ENCODE results near the gene SWAP70. TPM values are rescaled to one million over a fixed set of nuclear protein-coding genes. Genes with fewer than 3 reads are reported as not detected.

The SWAP70 gene
- total RNA-seq, 1 donor from 2014 or later, result 50.1 TPM

- H3K27ac ChIP-seq, result peak overlapping the region; percentile 53
- DNase-seq, result no peak
- peak; percentile 79 to 81 for ATAC-seq
Measured at GRCh38 chr11:9639985-9640384, 23.9 kb upstream of the SWAP70 start.

GRCh38 chr11:9642894-9643293, 21.0 kb upstream of the SWAP70 start:
- H3K4me1 ChIP-seq, result peaks cover 15% of the 10 kb centered on the region
- ATAC-seq (peak in 1 of 2 donors; percentile 13), DNase-seq (no peak)
- no peak overlapping the region for H3K4me3 ChIP-seq
- no peaks in the 10 kb centered on the region for H3K27me3 ChIP-seq (ENCODE audit: low read depth)
- no peak overlapping the region for H3K27ac ChIP-seq
- no peaks in the 10 kb centered on the region for H3K9me3 ChIP-seq
- H3K36me3 ChIP-seq, result no peaks in the 10 kb centered on the region
- TF ChIP-seq CTCF (IDR thresholded peaks at IDR 0.05), result no peak
- intact Hi-C loops (cut with DNase I), result no loop called here

More at GRCh38 chr11:9639985-9640384, 23.9 kb upstream of the SWAP70 start:
- peaks cover 15% of the 10 kb centered on the region for H3K4me1 ChIP-seq
- TF ChIP-seq CTCF (IDR thresholded peaks at IDR 0.05), result no peak
- H3K27me3 ChIP-seq (ENCODE audit: low read depth), result no peaks in the 10 kb centered on the region
- H3K36me3 ChIP-seq, result no peaks in the 10 kb centered on the region
- intact Hi-C loops (cut with DNase I), result no loop called here
- no peaks in the 10 kb centered on the region for H3K9me3 ChIP-seq
- H3K4me3 ChIP-seq, result no peak overlapping the region

- H3K9me3 ChIP-seq, result no peaks in the 10 kb centered on the region
- H3K4me1 ChIP-seq, result peaks cover 15% of the 10 kb centered on the region
- DNase-seq (no peak), ATAC-seq (no peak)
- no peak overlapping the region for H3K27ac ChIP-seq
- TF ChIP-seq CTCF (IDR thresholded peaks at IDR 0.05), result no peak
- intact Hi-C loops (cut with DNase I), result no loop called here
- no peak overlapping the region for H3K4me3 ChIP-seq
- no peaks in the 10 kb centered on the region for H3K36me3 ChIP-seq
- no peaks in the 10 kb centered on the region for H3K27me3 ChIP-seq (ENCODE audit: low read depth)
Measured at GRCh38 chr11:9643751-9644150, 20.1 kb upstream of the SWAP70 start.

- TF ChIP-seq CTCF (IDR thresholded peaks at IDR 0.05), result no peak
- intact Hi-C loops (cut with DNase I), result no loop called here
- Histone ChIP-seq H3K27me3 (ENCODE audit: low read depth) (no peaks in the 10 kb centered on the region), H3K4me3 (no peak overlapping the region), H3K9me3 (no peaks in the 10 kb centered on the region), H3K36me3 (no peaks in the 10 kb centered on the region), H3K27ac (no peak overlapping the region), H3K4me1 (peaks cover 6% of the 10 kb centered on the region)
- DNase-seq, result no peak
- no peak for ATAC-seq
Measured at GRCh38 chr11:9645881-9646280, 18.0 kb upstream of the SWAP70 start.

- H3K27ac ChIP-seq, result no peak overlapping the region
Measured at GRCh38 chr11:9646324-9646723, 17.6 kb upstream of the SWAP70 start.

More at GRCh38 chr11:9646324-9646723, 17.6 kb upstream of the SWAP70 start:
- no peak for TF ChIP-seq CTCF (IDR thresholded peaks at IDR 0.05)
- peaks cover 6% of the 10 kb centered on the region for H3K4me1 ChIP-seq
- no peaks in the 10 kb centered on the region for H3K27me3 ChIP-seq (ENCODE audit: low read depth)
- ATAC-seq (no peak), DNase-seq (no peak)
- no peak overlapping the region for H3K4me3 ChIP-seq
- no peaks in the 10 kb centered on the region for H3K9me3 ChIP-seq
- intact Hi-C loops (cut with DNase I), result no loop called here
- no peaks in the 10 kb centered on the region for H3K36me3 ChIP-seq

Measured in lower lobe of right lung (tissue), 2 donors.